ENCODE measurements around the gene UIMC1. TPM values are rescaled to one million over a fixed set of nuclear protein-coding genes. Genes with fewer than 3 reads are reported as not detected.
"Not testable (repeated sequence)": the region's sequence is repeated elsewhere in the genome, so short reads cannot be mapped to it uniquely, and the experiment has no call there.

Gene UIMC1
- total RNA-seq, 1 donor from 2014 or later, result 36.1 TPM

- H3K36me3 Mint-ChIP-seq (ENCODE audit: low read depth, unreplicated experiment), result peaks cover 19% of the 10 kb centered on the region
- not testable (repeated sequence) for DNase-seq (ENCODE audit: low read depth); H3K4me2 ChIP-seq (ENCODE audit: low read length); H3K27ac Mint-ChIP-seq (ENCODE audit: unreplicated experiment); H3K27me3 ChIP-seq (ENCODE audit: insufficient read depth, low read length); H3K4me3 ChIP-seq (ENCODE audit: insufficient read depth, low read depth, low read length); FAIRE-seq; H3K9me3 Mint-ChIP-seq (ENCODE audit: unreplicated experiment); H3K4me1 ChIP-seq (ENCODE audit: insufficient read depth, low read length); H3K9me3 ChIP-seq (ENCODE audit: insufficient read depth, low read depth, low read length); H3K9ac ChIP-seq (ENCODE audit: low read length); H3K27me3 Mint-ChIP-seq (ENCODE audit: low read depth, unreplicated experiment); H3K4me1 Mint-ChIP-seq (ENCODE audit: low read depth, unreplicated experiment); H2AFZ ChIP-seq (ENCODE audit: low read depth, low read length); H3K27ac ChIP-seq (ENCODE audit: low read depth, low read length); H3K4me3 Mint-ChIP-seq (ENCODE audit: unreplicated experiment)
- peaks cover 65% of the 10 kb centered on the region for H3K79me2 ChIP-seq (ENCODE audit: insufficient read depth, low read length)
- H3K36me3 ChIP-seq (ENCODE audit: insufficient read depth, low read length), result peaks cover 12% of the 10 kb centered on the region
- peaks cover 61% of the 10 kb centered on the region for H4K20me1 ChIP-seq (ENCODE audit: insufficient read depth, low read length)
Measured at GRCh38 chr5:176983593-176983992, 23.0 kb downstream of the UIMC1 start.

DNA sequence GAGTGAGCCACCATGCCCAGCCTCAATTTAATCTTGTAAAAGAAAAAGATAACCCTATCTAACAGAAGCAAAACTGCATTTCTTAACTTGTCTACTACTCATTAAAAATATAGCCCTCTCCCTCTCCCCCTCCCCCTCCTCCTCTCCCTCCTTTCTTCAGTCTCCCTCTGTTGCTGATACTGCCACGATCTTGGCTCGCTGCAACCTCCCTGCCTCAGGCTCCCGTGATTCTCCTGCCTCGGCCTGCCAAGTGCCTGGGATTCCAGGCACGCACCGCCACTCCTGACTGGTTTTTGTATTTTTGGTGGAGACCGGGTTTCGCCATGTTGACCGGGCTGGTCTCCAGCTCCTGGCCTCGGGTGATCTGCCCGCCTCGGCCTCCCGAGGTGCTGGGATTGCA is 23.5 kb downstream of the UIMC1 start:
- FAIRE-seq; H3K27ac ChIP-seq (ENCODE audit: low read depth, low read length); H3K9ac ChIP-seq (ENCODE audit: low read length); DNase-seq (ENCODE audit: low read depth); H3K27me3 Mint-ChIP-seq (ENCODE audit: low read depth, unreplicated experiment); H3K4me3 ChIP-seq (ENCODE audit: insufficient read depth, low read depth, low read length); H3K4me3 Mint-ChIP-seq (ENCODE audit: unreplicated experiment); H3K4me2 ChIP-seq (ENCODE audit: low read length); H3K9me3 ChIP-seq (ENCODE audit: insufficient read depth, low read depth, low read length); H3K9me3 Mint-ChIP-seq (ENCODE audit: unreplicated experiment); H3K27me3 ChIP-seq (ENCODE audit: insufficient read depth, low read length); H3K4me1 Mint-ChIP-seq (ENCODE audit: low read depth, unreplicated experiment); H2AFZ ChIP-seq (ENCODE audit: low read depth, low read length); H3K4me1 ChIP-seq (ENCODE audit: insufficient read depth, low read length); H3K27ac Mint-ChIP-seq (ENCODE audit: unreplicated experiment): not testable (repeated sequence)
- peaks cover 61% of the 10 kb centered on the region for H3K79me2 ChIP-seq (ENCODE audit: insufficient read depth, low read length)
- peaks cover 19% of the 10 kb centered on the region for H3K36me3 Mint-ChIP-seq (ENCODE audit: low read depth, unreplicated experiment)
- peaks cover 12% of the 10 kb centered on the region for H3K36me3 ChIP-seq (ENCODE audit: insufficient read depth, low read length)
- H4K20me1 ChIP-seq (ENCODE audit: insufficient read depth, low read length), result peaks cover 56% of the 10 kb centered on the region

GRCh38 chr5:176980818-176981217 is 25.8 kb downstream of the UIMC1 start:
- no peak overlapping the region for H3K4me3 ChIP-seq (ENCODE audit: insufficient read depth, low read depth, low read length)
- no peaks in the 10 kb centered on the region for H3K27me3 Mint-ChIP-seq (ENCODE audit: low read depth, unreplicated experiment)
- no peak overlapping the region for H3K4me3 Mint-ChIP-seq (ENCODE audit: unreplicated experiment)
- peaks cover 41% of the 10 kb centered on the region for H4K20me1 ChIP-seq (ENCODE audit: insufficient read depth, low read length)
- H3K27me3 ChIP-seq (ENCODE audit: insufficient read depth, low read length), result no peaks in the 10 kb centered on the region
- H3K27ac ChIP-seq (ENCODE audit: low read depth, low read length), result no peak overlapping the region
- no peaks in the 10 kb centered on the region for H3K9me3 ChIP-seq (ENCODE audit: insufficient read depth, low read depth, low read length)
- no peak for TF ChIP-seq EZH2 (IDR thresholded peaks at IDR 0.05; ENCODE audit: insufficient read depth, low read length)
- TF ChIP-seq, protein P1, sequence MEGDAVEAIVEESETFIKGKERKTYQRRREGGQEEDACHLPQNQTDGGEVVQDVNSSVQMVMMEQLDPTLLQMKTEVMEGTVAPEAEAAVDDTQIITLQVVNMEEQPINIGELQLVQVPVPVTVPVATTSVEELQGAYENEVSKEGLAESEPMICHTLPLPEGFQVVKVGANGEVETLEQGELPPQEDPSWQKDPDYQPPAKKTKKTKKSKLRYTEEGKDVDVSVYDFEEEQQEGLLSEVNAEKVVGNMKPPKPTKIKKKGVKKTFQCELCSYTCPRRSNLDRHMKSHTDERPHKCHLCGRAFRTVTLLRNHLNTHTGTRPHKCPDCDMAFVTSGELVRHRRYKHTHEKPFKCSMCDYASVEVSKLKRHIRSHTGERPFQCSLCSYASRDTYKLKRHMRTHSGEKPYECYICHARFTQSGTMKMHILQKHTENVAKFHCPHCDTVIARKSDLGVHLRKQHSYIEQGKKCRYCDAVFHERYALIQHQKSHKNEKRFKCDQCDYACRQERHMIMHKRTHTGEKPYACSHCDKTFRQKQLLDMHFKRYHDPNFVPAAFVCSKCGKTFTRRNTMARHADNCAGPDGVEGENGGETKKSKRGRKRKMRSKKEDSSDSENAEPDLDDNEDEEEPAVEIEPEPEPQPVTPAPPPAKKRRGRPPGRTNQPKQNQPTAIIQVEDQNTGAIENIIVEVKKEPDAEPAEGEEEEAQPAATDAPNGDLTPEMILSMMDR (IDR thresholded peaks at IDR 0.05; ENCODE audit: insufficient read depth, low read depth, low read length), result no peak
- H3K9me3 Mint-ChIP-seq (ENCODE audit: unreplicated experiment), result no peaks in the 10 kb centered on the region
- peaks cover 12% of the 10 kb centered on the region for H3K36me3 ChIP-seq (ENCODE audit: insufficient read depth, low read length)
- H3K36me3 Mint-ChIP-seq (ENCODE audit: low read depth, unreplicated experiment), result peaks cover 19% of the 10 kb centered on the region
- no peak for FAIRE-seq
- H3K4me1 Mint-ChIP-seq (ENCODE audit: low read depth, unreplicated experiment), result peaks cover 1% of the 10 kb centered on the region
- no peak overlapping the region for H3K27ac Mint-ChIP-seq (ENCODE audit: unreplicated experiment)
- H3K79me2 ChIP-seq (ENCODE audit: insufficient read depth, low read length), result peaks cover 38% of the 10 kb centered on the region
- no peak for DNase-seq (ENCODE audit: low read depth)
- H3K4me1 ChIP-seq (ENCODE audit: insufficient read depth, low read length), result no peaks in the 10 kb centered on the region
- no peak overlapping the region for H2AFZ ChIP-seq (ENCODE audit: low read depth, low read length)
- H3K9ac ChIP-seq (ENCODE audit: low read length), result no peak overlapping the region
- no peak overlapping the region for H3K4me2 ChIP-seq (ENCODE audit: low read length)

DNA sequence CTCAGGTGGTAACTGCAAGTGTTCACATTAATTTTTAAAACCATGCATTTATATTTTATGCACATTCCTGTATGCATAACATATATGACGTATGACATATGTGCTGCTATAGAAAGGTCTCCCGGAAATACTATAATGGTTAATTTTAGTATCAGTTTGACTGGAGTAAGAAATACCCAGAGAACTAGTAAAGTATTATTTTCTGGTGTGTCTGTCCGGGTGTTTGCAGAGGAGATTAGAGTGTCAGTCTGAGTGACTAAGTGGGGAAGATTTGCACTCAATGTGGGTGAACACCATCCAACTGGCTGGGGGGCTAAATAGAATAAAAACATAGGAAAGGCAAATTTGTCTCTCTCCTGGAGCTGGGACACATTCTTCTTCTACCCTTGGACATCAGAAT is 26.9 kb downstream of the UIMC1 start:
- H3K27ac Mint-ChIP-seq (ENCODE audit: unreplicated experiment), result no peak overlapping the region
- peaks cover 19% of the 10 kb centered on the region for H3K36me3 Mint-ChIP-seq (ENCODE audit: low read depth, unreplicated experiment)
- Histone ChIP-seq H3K9ac (ENCODE audit: low read length) (no peak overlapping the region), H3K79me2 (ENCODE audit: insufficient read depth, low read length) (peaks cover 34% of the 10 kb centered on the region), H3K9me3 (ENCODE audit: insufficient read depth, low read depth, low read length) (no peaks in the 10 kb centered on the region), H3K36me3 (ENCODE audit: insufficient read depth, low read length) (peaks cover 12% of the 10 kb centered on the region), H3K4me1 (ENCODE audit: insufficient read depth, low read length) (no peaks in the 10 kb centered on the region), H3K4me3 (ENCODE audit: insufficient read depth, low read depth, low read length) (no peak overlapping the region), H3K27ac (ENCODE audit: low read depth, low read length) (no peak overlapping the region), H3K27me3 (ENCODE audit: insufficient read depth, low read length) (no peaks in the 10 kb centered on the region), H3K4me2 (ENCODE audit: low read length) (no peak overlapping the region), H4K20me1 (ENCODE audit: insufficient read depth, low read length) (peaks cover 42% of the 10 kb centered on the region), H2AFZ (ENCODE audit: low read depth, low read length) (no peak overlapping the region)
- DNase-seq (ENCODE audit: low read depth), result no peak
- no peak for FAIRE-seq
- no peak for TF ChIP-seq EZH2 (IDR thresholded peaks at IDR 0.05; ENCODE audit: insufficient read depth, low read length)
- TF ChIP-seq, protein P1 (IDR thresholded peaks at IDR 0.05; ENCODE audit: insufficient read depth, low read depth, low read length), result no peak
- no peaks in the 10 kb centered on the region for H3K27me3 Mint-ChIP-seq (ENCODE audit: low read depth, unreplicated experiment)
- H3K4me3 Mint-ChIP-seq (ENCODE audit: unreplicated experiment), result no peak overlapping the region
- no peaks in the 10 kb centered on the region for H3K9me3 Mint-ChIP-seq (ENCODE audit: unreplicated experiment)
- no peaks in the 10 kb centered on the region for H3K4me1 Mint-ChIP-seq (ENCODE audit: low read depth, unreplicated experiment)
